Measurements from ENCODE around the gene ROCK1.

DNA sequence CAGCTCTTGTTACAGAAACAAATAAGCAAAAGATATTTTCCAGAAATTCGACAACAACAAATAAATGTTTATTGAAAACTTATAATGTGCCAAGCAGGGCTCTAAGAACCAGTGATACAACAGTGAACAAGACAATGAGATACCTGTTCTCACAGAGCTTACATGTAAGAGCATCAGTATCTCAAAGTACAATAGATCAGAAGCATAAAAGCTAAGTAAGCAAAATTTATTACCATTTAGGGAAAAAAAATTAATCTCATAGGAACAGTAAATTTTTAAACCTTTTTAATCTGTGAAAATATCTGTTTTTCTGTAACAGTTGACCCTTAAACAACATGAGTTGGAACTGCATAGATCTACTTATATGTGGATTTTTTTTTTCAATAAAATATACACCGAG lies 20.9 kb downstream of the ROCK1 start:
- TF ChIP-seq CTCF (IDR thresholded peaks at IDR 0.05) (no peak), POLR2A (IDR thresholded peaks at IDR 0.05) (no peak)
